ENCODE measurements around the gene TBC1D21.

Gene TBC1D21

DNA sequence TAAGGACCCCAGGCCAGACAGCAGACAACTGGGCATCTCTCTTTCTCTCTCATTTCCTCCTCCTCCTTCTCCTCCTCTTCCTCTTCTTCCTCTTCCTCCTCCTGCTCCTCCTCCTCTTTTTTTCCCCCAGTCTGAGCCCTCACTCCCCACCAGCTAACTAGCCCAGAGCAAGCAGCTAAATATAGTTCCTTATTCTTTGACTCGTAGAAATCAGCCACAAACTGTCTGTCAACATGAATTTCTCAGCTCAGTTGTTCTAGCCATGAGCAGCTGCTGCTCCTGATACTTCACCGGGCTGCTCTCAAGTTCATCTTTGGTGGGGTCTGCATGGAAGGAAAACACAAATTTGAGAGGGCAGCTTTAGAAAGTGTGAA, 33.7 kb downstream of the TBC1D21 start:
- in situ Hi-C loops (cut with MboI; ENCODE audit: low sequenced_read_pairs) = no loop called here

DNA sequence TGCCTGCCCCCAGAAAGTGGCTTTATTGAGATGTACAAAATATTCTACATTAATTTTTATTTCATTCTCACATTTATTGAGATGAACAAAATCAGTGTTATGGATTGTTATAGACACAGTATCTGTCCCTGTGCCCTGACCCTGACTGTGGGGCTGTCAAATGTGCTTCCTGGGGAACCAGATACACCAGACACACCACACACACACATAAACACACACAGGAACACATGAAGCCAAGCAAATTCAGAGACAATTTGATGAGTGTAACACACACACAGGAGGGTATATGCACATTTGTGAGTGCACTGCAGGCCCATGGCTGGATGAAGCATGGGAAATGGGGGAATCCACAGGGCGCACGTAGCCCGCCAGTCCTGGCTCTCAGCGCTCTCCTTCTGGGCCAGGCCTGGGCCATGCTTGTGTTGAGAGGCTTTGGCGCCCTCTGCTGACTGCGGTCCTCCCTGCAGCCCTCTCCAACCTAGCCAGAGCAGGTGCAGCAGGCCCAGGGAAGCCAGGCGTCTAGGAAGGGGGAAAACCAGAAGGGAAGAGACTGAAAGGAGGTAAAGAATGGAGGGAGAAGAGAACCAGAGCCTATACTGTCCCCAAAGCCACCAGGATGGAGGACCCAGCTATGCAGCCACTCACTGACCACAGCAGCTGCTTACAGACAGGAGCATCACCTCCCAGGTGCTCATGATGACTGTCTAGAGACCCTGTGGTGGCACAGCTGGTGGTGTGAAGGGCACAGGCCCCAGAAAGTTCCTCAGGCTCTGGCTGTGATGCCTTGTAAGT, 34.9 kb downstream of the TBC1D21 start:
- in situ Hi-C loops (cut with MboI; ENCODE audit: low sequenced_read_pairs) = no loop called here

DNA sequence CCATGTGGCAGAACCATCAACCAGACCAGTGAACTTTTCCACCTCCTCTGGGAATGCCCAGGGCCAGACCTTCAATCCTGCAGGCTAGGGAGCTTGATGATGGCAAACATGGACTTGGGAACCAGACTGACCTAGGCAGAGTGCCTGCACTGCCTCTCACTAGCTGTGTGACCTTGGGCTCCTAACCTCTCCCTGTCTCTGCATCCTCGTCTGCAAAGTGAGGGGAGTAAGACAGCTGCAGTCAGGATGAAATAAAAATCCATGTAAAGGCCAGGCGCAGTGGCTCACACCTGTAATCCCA, 35.4 kb downstream of the TBC1D21 start:
- in situ Hi-C loops (cut with MboI; ENCODE audit: low sequenced_read_pairs) = no loop called here

DNA sequence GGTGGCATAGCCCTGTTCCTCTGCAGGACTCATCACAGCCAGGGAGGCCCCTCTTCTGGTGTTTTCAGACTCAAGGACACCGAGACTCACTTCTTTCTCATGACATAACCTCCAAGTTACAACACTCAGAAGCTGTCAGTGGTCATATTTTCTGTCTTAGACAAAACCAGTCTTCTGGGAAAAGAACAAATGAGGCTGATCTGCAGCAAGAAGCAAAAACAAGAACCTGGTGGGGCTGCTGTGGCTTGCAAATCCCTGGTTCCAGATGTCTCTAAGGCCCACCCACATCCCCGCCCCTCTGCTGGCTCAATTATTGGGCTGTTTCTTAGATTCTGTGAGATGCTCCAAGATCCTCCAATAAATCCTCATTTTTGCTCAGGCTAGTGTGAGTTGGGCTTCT, 36.3 kb downstream of the TBC1D21 start:
- in situ Hi-C loops (cut with MboI; ENCODE audit: low sequenced_read_pairs) = no loop called here

DNA sequence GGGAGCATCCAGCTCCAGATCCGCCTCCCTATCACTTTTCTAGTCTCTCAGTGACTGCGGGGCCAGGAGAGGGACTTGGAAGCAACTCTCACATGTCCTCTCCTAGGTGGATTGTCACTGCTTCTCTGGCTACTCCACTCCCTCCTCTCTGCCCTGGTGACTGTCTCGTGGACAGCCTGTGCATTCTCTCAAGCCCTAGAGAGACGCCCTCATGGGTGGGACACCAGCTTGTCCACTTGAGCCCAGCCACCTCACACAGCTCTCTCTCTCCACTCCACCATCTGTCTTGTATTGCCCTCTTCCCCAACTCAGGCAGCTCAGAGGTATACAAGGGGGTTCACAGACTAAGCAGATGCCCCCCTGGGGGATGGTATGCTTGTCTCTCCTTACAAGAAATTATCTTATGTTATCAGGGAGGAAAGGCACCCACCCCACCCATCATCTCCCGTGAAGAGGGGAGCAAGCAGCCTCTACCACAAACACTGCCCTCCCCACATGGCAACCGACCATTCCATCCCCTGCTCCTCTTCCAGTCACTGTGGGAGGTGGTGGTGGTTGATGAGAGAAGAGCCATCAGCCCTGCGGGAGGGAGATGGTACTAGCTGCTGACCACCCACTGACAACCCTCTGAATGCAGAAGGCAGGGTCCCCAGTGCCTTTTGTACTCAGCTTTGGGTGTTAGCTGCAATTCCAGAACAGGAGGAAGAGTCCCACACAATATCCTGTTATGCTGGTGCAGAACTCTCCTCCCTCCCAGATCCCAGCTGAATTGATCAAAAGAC, 37.3 kb downstream of the TBC1D21 start:
- in situ Hi-C loops (cut with MboI; ENCODE audit: low sequenced_read_pairs) = no loop called here

DNA sequence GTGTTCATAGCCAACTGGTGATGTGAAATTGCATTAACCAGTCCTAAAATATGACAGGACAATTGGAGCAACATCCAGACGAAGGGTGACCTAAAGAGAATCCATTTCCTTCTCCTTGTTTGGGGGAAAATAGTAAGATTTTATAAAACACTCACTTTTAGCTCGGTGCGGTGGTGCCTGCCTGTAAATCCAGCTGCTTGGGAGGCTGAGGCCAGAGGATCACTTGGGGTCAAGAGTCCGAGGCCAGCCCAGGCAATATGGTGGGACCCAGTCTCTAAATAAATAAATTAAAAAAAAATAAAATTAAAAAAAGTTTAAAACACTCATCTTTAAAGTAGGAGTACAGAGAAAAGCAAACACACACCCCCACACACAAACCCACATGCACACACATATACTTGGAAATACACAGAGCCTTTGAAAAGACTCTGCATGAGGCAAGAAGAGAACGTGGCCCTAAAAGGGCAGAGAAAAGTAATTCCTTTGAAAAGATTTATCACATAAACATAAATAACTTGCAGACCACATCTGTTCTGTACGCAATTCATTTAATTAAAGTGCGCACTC, 38.7 kb downstream of the TBC1D21 start:
- in situ Hi-C loops (cut with MboI; ENCODE audit: low sequenced_read_pairs) = no loop called here

DNA sequence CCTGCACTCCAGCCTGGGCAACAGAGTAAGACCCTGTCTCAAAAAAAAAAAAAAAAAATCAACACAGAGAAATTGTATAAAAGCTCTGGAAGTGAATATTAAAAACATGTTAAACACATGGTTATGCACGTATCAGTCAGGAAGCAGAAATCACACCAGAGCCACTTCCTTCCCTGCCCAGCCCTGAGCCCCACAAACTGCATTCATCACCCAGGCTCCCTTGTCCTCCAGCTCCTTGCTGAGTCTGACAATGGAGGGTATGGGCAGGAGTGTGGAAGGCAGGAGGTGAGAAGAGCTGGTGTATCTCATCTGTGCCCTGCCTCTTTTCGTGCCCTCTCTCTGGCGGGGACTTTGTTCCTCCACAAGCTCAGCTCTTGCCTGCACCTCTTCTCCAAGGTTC, 40.8 kb downstream of the TBC1D21 start:
- in situ Hi-C loops (cut with MboI; ENCODE audit: low sequenced_read_pairs) = no loop called here

DNA sequence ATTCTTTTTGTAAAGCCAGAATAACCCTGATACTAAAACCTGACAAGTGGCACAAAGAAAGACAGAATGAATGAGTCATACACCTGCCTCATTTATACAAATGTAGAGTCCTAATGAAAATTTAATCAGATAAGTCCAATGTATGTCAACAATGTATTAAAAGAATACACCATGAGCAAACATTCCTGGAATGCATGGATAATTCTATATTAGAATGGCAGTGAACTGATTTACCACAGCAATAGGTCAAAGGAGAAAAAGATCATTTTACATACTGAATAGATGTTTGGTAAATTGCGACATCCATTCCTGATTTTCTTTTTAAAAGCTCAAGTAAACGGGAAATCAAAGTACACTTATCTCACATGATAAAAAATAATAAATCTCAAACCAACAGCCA, 41.7 kb downstream of the TBC1D21 start:
- in situ Hi-C loops (cut with MboI; ENCODE audit: low sequenced_read_pairs) = no loop called here

DNA sequence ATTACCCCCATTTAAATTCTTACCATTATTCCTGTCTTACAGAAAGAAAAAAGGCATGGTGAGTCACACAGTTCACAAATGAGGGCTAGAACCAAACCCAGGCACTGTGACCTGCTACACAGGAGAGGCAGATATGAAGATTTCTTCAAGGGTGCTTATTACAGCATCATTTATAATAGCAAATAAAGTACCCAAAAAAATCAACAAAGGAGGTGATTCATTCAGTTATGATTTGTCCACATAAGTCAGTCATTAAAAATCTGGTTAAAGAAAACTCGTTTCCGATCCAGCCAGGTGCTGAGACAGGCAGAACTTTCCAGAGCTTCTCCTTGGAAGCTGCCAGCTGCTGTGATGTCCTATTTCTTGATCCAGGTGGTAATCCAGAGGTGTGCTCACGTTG, 45.4 kb downstream of the TBC1D21 start:
- in situ Hi-C loops (cut with MboI; ENCODE audit: low sequenced_read_pairs) = no loop called here

DNA sequence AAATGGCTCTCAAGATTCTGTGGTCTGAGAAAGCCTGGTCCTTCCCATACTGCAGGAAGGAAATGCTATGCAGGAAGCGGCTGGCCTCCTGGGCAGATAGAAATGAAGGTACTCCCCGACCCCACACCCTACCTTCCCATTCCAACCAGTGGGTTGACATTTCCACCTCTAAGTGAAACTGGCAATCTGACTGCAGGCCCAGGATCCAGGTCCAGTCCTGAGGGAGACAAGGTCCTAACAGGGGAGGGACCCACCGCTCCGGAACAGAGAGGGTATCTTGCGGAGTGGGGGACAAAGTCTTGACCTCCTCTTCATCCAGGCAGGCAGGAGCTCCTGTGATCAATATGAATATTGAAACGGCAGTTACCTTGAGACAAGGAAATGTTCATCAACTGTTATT, 46.3 kb downstream of the TBC1D21 start:
- in situ Hi-C loops (cut with MboI; ENCODE audit: low sequenced_read_pairs) = no loop called here

DNA sequence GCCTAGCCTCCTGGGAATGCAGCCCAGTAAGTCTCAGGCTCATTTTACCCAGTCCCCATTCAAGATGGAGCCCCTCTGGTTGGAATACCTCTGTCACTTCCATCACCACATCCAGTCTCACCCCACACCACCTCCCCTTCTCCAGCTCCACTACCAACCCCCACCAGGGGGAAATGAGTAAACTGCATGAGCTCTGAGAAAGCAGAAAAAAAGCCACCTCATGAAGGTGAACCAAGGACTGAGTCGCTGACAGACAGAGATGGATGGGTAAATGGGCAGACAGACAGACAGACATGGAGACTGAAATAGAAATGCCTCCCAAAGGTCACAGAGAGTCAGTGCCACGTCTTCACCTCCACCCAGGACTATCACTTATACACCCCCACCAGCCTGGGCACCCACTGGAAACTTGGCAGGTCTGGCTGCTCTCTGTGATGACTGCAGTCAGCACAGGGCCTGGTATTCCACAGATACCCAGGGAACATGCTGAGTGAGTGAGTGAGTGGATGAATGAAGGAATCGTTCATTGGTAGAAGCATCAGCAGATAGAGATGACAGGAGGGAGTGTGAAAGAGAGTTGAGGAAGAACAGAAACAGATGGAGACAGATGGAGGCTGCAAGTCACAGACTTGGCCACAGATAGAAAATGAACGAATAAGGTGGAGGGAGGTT, 48.0 kb downstream of the TBC1D21 start:
- in situ Hi-C loops (cut with MboI; ENCODE audit: low sequenced_read_pairs) = no loop called here

DNA sequence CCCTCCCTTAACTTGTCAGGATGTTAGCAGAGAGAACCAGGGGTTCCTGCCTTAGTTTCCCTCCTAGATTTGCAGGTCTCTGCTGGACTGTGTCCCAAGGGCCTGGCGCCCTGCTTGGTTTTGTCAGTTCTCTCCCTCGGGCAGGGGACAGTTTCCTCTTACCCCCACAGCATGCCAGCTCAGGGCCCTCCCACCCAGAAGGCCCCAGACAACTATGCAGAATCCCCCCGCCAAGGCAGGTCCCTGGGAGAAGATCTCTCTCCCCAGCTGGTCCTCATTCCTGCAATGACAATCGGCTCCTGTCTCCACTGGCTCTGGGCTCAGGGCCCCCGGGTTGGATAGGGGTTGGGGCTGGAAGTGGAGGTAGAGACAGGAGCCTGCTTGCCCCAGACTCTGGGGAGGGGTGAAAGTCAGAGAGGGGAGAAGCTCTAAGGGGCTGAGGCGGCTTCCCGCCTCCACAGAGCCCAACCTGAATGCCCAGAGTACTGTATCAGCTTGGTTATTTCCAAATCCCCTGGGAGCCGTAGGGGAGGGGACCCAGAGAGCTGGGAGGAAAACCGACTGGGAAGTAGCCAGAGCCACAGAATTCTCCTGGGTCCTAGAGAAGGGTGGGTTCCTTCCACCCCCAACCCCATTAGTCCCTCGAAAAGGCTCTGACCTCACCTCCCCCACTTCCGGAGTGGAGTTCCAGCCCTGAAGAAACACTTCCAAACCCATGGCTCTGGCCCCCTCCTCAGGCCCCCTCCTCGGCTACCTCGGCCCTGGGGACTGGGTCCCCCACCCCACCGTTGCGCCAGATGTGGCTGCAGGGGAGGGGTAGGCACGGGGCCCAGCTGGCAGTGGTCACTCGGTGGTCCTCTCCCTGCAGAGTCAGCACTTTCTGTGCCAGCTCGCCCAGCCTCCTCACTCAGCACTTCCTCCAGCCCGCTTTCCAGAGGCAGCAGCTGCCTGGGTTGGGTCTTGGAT, 49.1 kb downstream of the TBC1D21 start:
- in situ Hi-C loops (cut with MboI; ENCODE audit: low sequenced_read_pairs) = no loop called here

DNA sequence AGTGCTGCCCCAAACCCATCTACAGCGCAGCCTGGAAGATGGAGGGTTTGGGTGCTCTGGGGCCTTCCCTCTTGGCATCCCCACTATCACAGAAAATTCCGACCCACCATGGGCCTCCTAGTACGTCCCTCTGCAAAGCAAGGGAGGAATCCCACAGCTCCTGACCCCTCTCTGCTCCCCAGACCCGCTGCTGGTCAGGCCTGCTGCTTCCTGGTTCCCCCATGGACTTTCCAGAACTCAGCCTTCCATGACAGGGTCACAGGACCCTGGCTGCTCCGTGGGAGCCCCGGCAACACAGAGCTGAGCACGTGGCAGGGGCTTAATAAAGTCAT, 49.8 kb downstream of the TBC1D21 start:
- in situ Hi-C loops (cut with MboI; ENCODE audit: low sequenced_read_pairs) = no loop called here

DNA sequence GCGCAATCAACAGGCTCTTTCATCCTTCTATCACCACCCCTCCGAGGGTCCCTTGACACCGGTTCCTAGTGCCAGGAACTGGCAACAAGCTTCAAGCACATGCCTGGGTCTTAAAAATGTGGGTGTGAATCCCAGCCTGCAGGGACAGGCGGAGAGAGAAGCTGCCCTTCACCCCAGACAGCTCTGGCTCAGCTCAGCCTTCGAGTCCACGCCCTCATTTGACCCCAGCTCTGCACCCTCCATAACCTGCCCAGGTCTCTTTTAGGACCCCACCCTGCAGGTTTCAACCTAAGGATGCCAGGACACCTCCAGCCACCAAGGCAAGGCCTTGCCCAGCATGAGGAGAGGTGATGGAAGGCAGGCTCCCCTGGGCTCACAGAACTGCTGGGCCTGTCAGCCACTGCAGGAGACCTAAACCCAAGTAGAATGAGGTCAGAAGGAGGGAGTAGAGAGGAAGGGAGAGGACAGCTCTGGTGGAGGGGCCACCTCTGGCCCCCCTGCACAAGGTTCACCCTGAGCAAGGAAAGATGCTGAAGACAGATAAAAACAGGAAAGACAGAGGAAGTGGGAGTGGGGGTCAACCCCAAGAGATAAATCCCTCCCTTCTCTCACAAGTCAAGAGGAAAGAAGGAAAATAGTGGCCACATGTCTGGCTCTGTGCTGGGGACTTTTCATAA, 50.3 kb downstream of the TBC1D21 start:
- in situ Hi-C loops (cut with MboI; ENCODE audit: low sequenced_read_pairs) = no loop called here

DNA sequence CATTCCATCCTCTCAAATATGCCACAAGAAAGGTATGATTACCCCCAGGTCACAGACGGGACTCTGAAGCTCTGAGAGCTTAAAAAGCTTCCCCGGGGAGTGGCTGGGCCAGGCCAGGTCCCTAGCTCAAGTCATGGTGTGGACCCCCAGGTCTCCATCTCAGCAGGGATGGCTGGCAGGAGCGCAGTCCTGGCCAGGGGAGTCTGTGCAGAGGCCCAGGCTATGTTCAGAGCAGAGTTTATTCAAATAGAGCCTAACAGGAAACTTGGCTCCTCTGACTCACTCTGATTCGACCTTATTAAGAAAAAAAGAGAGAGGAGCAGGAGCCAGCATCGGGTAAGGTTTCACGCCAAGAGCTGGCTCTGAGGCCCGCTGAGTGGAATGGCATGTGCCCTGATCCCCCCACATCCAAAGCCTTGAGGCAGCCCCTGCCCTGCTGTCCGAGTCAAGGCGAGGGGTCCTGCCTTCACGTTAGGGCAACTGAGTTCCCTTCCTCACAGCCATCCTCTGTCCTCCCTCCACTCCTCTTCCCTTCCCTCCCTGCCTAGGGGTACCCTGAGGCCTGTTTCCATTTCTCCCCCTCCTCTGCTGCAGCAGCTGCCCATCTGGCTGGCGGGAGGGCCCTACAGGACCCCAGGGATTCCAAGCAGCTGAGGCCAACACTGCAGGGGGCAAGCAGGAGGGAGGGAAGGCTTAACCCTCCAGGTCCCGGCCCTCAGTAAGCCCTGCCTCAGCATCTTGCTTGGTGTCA, 51.0 kb downstream of the TBC1D21 start:
- in situ Hi-C loops (cut with MboI; ENCODE audit: low sequenced_read_pairs) = no loop called here

DNA sequence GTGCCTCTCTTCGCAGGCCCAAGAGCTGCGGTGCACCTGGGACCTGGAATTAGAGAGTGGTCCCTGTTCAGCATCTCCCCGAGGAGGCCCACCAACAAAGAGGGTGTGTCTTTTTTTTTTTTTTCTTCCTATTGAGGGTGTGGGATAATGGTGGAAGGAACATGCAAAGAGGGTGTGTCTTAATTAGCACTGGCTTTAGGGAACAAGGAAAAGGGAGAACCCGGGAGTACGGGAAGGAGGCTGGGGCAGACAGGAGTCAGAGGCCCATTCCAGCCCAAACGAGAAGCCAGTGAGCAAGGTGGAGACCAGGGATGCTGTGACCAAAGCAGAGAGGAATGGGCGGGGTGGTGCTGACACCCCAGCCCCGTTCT, 52.5 kb downstream of the TBC1D21 start:
- in situ Hi-C loops (cut with MboI; ENCODE audit: low sequenced_read_pairs) = no loop called here

DNA sequence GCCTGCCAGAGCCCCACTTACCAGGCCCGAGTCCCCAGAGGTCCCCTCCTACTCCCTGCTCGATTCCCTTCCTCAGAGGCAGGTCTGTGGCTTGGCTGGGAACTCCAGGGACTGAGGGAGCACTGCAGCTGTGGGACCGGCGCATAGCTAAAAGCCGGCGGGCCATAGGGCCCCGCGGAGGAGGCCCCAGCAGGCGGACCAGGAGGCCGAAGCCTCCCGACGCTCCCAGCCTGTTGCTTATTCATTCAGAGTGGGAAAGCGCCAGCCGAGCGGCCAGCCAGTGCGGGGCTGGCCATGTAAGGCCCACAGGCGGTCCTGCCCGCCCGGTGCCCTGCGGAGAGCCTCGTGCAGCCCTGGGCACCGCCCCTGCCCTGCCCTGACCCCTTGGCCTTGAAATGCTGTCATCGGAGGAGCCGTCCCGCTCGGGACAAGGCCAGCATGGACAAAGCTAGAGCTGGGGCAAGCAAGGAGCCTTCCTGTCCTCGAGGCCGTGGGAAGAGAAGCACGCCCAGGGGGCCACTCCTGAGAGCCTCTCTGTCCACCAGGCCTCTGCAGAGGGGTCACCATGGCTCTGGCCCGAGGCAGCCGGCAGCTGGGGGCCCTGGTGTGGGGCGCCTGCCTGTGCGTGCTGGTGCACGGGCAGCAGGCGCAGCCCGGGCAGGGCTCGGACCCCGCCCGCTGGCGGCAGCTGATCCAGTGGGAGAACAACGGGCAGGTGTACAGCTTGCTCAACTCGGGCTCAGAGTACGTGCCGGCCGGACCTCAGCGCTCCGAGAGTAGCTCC, 53.0 kb downstream of the TBC1D21 start, which contains the start of gene LOXL1:
Gene LOXL1, plus strand, starts transcription at position 244 of the 784 bp plus-strand sequence. Its CDS starts 322 bp downstream, at position 566.
- in situ Hi-C loops (cut with MboI; ENCODE audit: low sequenced_read_pairs) = no loop called here

DNA sequence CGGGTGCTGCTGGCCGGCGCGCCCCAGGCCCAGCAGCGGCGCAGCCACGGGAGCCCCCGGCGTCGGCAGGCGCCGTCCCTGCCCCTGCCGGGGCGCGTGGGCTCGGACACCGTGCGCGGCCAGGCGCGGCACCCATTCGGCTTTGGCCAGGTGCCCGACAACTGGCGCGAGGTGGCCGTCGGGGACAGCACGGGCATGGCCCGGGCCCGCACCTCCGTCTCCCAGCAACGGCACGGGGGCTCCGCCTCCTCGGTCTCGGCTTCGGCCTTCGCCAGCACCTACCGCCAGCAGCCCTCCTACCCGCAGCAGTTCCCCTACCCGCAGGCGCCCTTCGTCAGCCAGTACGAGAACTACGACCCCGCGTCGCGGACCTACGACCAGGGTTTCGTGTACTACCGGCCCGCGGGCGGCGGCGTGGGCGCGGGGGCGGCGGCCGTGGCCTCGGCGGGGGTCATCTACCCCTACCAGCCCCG, 53.7 kb downstream of the TBC1D21 start:
- in situ Hi-C loops (cut with MboI; ENCODE audit: low sequenced_read_pairs) = no loop called here

Data from hTERT RPE-1 (cell line).